Uterus (tissue), 4 donors: ENCODE data around the gene FAM83B. TPM values are rescaled to one million over a fixed set of nuclear protein-coding genes. Genes with fewer than 3 reads are reported as not detected.

Source experiments
- DNase-seq, 2 donors: peaks; one replicate each; pipeline ENCODE4 v3.0.0-alpha.2; 2019 to 2020
- H3K27ac ChIP-seq, 2 donors: fragments of 200-600 bp; sonication (generic); 1 replicate in 1 of 2; 2 replicates in 1 of 2; pipeline ENCODE4 v1.5.1; 2016 to 2018
- H3K27me3 ChIP-seq, 2 donors: fragments of 200-600 bp; sonication (generic); one replicate each; pipeline ENCODE4 v1.5.1; 2018 to 2019; ENCODE audit warnings: control low read depth in 1 of 2
- H3K36me3 ChIP-seq, 2 donors: fragments of 200-600 bp; sonication (generic); one replicate each; pipeline ENCODE4 v1.5.1; 2019; ENCODE audit warnings: control low read depth in 1 of 2
- H3K4me1 ChIP-seq, 2 donors: fragments of 200-600 bp; sonication (generic); one replicate each; pipeline ENCODE4 v1.5.1; 2018 to 2019; ENCODE audit warnings: control low read depth in 1 of 2
- H3K4me3 ChIP-seq, 2 donors: fragments of 200-600 bp; sonication (generic); 1 replicate in 1 of 2; 2 replicates in 1 of 2; pipeline ENCODE4 v1.5.1; 2018 to 2019; ENCODE audit warnings: mild to moderate bottlenecking in 1 of 2
- H3K9me3 ChIP-seq, 2 donors: fragments of 200-600 bp; sonication (generic); one replicate each; pipeline ENCODE4 v1.5.1; 2019; ENCODE audit warnings: control low read depth in 1 of 2
- POLR2A ChIP-seq, 2 donors: fragments of 450-650 bp; IDR thresholded peaks; one replicate each; pipeline ENCODE4 v1.6.1; 2016; ENCODE audit warnings: antibody characterized with exemption in 2 of 2, mild to moderate bottlenecking in 1 of 2, moderate library complexity in 1 of 2
- intact Hi-C: fragments of 100-400 bp; cut with DNase I; formaldehyde crosslinking; loops from one replicate; pipeline ENCODE4 v1.15.1; 2023; ENCODE audit warnings: low total_unique reads
- total RNA-seq, 4 donors: library from RNA; depleted of rRNA in 3 of 4; stranded (reverse); fragments of >200 nt in 3 of 4; gene quantifications; one replicate each; pipeline versions ENCODE4 v1.1.0 to v1.2.4, GENCODE V29; 2014 to 2023
- TF ChIP-seq, protein P1 (sequence below), 4 experiments: fragments of 200-600 bp in 2 of 4; fragments of 450-650 bp in 2 of 4; sonication (generic) in 2 of 4; IDR thresholded peaks; one replicate each; pipeline ENCODE4 v1.5.1; 2016 to 2019; ENCODE audit warnings: antibody characterized with exemption in 4 of 4, mild to moderate bottlenecking in 2 of 4, moderate library complexity in 1 of 4
- donor health status: DM: yes; HTN: yes; CAD: no.

The FAM83B gene
- total RNA-seq, 4 donors from 2014 or later, result 0.27 to 3.6 (median 0.29) TPM; not detected in 1

DNA sequence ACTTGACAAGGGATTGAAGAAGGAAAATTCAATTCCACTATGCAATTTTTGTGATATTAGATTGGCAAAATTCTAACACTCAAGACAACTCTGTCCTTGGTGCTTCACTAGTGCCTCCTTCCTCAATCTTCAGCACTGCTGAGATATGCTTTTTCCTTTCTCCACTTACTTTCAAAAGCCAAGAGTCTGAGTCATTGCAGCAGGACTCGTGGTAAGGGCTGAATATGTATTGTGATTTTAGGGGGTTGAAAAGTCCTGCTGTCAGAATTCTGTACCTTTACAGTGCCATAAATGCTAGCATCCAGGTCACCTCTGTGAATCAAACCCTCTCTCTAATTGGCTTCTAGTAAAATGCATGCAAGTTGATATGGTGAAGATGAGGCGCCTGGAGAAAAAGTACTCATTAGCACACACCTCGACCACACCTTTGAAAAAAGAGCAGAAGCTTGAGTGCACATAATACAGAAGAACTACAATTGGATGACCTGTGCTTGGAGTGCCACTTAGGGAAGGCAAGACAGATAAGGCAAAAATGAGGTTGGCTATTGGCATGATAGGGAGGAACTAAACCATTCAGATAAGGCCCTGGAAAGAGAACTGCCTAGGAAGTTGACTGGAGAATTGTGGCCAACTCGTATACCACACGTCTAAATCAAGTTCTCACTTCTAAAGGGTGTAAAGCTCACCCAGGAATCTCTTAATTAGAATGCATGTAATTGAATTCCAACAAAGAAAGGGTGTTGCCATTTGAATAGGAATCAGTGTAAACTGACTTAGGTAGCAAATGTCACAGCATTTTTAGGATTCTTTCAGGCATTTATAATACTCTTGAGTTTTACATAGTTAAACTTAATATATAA lies 43.6 kb upstream of the FAM83B start:
- intact Hi-C loops, result no loop called here
- H3K4me3 ChIP-seq, result no peak overlapping the region
- no peak overlapping the region for H3K27ac ChIP-seq
- H3K36me3 ChIP-seq, result no peaks in the 10 kb centered on the region
- TF ChIP-seq, protein P1, sequence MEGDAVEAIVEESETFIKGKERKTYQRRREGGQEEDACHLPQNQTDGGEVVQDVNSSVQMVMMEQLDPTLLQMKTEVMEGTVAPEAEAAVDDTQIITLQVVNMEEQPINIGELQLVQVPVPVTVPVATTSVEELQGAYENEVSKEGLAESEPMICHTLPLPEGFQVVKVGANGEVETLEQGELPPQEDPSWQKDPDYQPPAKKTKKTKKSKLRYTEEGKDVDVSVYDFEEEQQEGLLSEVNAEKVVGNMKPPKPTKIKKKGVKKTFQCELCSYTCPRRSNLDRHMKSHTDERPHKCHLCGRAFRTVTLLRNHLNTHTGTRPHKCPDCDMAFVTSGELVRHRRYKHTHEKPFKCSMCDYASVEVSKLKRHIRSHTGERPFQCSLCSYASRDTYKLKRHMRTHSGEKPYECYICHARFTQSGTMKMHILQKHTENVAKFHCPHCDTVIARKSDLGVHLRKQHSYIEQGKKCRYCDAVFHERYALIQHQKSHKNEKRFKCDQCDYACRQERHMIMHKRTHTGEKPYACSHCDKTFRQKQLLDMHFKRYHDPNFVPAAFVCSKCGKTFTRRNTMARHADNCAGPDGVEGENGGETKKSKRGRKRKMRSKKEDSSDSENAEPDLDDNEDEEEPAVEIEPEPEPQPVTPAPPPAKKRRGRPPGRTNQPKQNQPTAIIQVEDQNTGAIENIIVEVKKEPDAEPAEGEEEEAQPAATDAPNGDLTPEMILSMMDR (IDR thresholded peaks at IDR 0.05), result no peak
- no peak for TF ChIP-seq POLR2A (IDR thresholded peaks at IDR 0.05)
- no peak for DNase-seq
- no peaks in the 10 kb centered on the region for H3K9me3 ChIP-seq
- H3K27me3 ChIP-seq, result no peaks in the 10 kb centered on the region
- H3K4me1 ChIP-seq, result no peaks in the 10 kb centered on the region

DNA sequence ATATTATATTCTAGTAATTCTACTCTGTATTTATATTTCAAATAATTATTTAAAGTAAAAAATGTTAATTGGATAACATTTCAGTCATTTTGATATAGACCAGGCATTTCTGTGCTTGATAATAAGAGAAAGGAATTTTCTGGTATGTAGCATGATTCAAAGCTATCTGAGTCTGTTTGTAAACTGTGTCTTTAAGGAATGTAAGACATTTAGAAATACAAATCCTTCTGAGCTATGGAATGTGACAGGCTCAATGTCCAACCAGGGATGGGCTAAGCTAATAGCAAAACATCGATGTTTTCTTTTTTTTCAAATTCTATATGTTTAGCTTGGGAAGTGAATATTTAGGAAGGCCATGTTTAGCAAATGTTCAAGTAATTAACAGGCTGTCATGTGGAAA lies 41.5 kb upstream of the FAM83B start:
- Histone ChIP-seq H3K9me3 (no peaks in the 10 kb centered on the region), H3K4me3 (no peak overlapping the region), H3K27ac (no peak overlapping the region), H3K27me3 (no peaks in the 10 kb centered on the region), H3K4me1 (no peaks in the 10 kb centered on the region), H3K36me3 (no peaks in the 10 kb centered on the region)
- intact Hi-C loops, result no loop called here
- TF ChIP-seq, protein P1 (IDR thresholded peaks at IDR 0.05), result no peak
- no peak for TF ChIP-seq POLR2A (IDR thresholded peaks at IDR 0.05)
- DNase-seq, result no peak

DNA sequence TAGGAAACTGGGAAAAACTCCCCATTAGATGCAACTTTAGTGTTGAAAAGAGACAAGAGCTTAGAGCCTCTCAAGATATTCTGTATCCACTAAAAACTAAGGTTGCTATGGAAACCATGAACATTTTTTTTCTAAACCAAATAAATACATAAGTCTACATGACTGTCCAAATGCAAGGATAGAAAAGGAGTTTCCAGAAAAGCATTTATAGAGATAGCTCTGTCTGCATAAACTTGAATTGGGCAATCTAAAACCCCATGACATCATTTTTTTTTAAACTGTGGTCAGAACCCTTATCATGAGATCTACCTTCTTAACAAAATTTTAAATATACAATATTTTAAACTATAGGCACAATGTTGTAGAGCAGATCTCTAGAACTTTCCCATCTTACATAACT lies 36.4 kb upstream of the FAM83B start:
- Histone ChIP-seq H3K27ac (no peak overlapping the region), H3K36me3 (no peaks in the 10 kb centered on the region), H3K9me3 (no peaks in the 10 kb centered on the region), H3K4me3 (no peak overlapping the region), H3K4me1 (no peaks in the 10 kb centered on the region), H3K27me3 (no peaks in the 10 kb centered on the region)
- intact Hi-C loops, result no loop called here
- TF ChIP-seq, protein P1 (IDR thresholded peaks at IDR 0.05), result no peak
- no peak for TF ChIP-seq POLR2A (IDR thresholded peaks at IDR 0.05)
- DNase-seq, result no peak

DNA sequence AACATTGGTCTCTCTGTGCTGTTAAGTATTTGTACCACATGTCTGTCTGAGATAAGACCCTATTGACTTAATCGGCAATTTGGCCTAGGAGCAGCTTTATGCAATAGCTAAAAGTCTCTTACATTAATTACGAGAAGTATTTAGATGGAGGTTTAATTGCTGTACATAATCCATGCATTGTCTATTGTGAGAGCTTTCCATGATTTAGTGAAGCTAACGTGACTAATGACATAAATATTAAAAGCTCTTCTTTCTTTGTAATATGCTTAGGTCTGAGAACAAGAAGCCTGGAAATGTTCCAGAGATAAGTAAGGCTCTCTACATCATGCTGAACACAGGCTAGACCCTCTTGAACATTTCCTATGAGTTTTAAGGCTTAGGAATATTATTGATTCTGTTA lies 32.7 kb upstream of the FAM83B start:
- no peak for TF ChIP-seq POLR2A (IDR thresholded peaks at IDR 0.05)
- TF ChIP-seq, protein P1 (IDR thresholded peaks at IDR 0.05), result no peak
- H3K36me3 ChIP-seq, result no peaks in the 10 kb centered on the region
- intact Hi-C loops, result no loop called here
- no peaks in the 10 kb centered on the region for H3K9me3 ChIP-seq
- H3K27ac ChIP-seq, result no peak overlapping the region
- DNase-seq, result no peak
- H3K4me1 ChIP-seq, result no peaks in the 10 kb centered on the region
- H3K27me3 ChIP-seq, result no peaks in the 10 kb centered on the region
- H3K4me3 ChIP-seq, result no peak overlapping the region

DNA sequence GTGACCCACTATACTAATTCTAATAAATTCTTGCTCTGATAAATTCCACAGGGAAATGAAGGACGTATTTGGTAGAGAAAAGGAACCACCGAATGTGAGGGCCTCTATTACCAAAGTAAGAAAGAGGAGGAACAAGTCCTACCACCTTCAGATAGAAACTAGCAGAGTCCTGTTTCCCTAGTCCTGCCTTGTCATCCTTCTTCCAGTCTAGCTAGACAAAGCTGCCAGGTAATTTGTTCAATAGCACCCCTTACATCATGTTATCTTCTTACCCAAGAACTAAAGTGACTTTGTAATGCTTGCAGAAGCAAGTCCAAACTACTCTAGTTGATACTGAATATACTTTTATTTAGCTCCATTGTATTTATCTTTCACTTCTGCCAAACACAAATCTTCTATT lies 29.3 kb upstream of the FAM83B start:
- intact Hi-C loops, result no loop called here
- H3K4me3 ChIP-seq, result no peak overlapping the region
- no peaks in the 10 kb centered on the region for H3K27me3 ChIP-seq
- H3K27ac ChIP-seq, result no peak overlapping the region
- no peaks in the 10 kb centered on the region for H3K36me3 ChIP-seq
- no peak for TF ChIP-seq POLR2A (IDR thresholded peaks at IDR 0.05)
- TF ChIP-seq, protein P1 (IDR thresholded peaks at IDR 0.05), result no peak
- H3K9me3 ChIP-seq, result no peaks in the 10 kb centered on the region
- DNase-seq, result no peak
- no peaks in the 10 kb centered on the region for H3K4me1 ChIP-seq
